NCI-H82 treated with DMSO at 0.1 percent for 48 hours (cell line): Measurements from ENCODE around the gene SLC10A6.
"Not testable (repeated sequence)": the region's sequence is repeated elsewhere in the genome, so short reads cannot be mapped to it uniquely, and the experiment has no call there.

Experiments
- DNase-seq: peaks from one replicate; lab custom pipeline; 2025; ENCODE audit not compliant: unreplicated experiment; lab: John Stamatoyannopoulos, UW

Gene SLC10A6, protein sequence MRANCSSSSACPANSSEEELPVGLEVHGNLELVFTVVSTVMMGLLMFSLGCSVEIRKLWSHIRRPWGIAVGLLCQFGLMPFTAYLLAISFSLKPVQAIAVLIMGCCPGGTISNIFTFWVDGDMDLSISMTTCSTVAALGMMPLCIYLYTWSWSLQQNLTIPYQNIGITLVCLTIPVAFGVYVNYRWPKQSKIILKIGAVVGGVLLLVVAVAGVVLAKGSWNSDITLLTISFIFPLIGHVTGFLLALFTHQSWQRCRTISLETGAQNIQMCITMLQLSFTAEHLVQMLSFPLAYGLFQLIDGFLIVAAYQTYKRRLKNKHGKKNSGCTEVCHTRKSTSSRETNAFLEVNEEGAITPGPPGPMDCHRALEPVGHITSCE

GRCh38 chr4:86848732-86849619 lies at the start of gene SLC10A6:
Gene SLC10A6, minus strand, starts transcription at chr4:86849384. Its CDS starts 269 bp downstream, at chr4:86849115.
- no peak for DNase-seq

DNA sequence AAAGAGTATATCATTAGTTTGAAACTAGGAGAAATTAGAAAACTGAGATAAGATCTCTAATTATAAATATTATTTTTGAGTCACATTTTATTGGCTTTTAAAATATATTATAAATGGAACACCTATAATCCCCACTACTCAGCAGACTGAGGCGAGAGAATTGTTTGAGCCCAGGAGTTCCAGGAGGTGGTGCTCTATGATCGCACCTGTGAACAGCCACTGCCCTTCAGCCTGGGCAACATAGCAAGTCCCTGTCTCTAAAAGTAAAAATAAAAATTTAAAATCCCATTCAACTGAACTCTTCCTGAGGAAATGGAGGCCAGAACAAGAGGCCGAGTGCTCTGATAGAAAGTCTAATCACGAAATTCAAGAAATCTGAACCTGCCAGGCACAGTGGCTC lies 49.4 kb upstream of the SLC10A6 start:
- no peak for DNase-seq

DNA sequence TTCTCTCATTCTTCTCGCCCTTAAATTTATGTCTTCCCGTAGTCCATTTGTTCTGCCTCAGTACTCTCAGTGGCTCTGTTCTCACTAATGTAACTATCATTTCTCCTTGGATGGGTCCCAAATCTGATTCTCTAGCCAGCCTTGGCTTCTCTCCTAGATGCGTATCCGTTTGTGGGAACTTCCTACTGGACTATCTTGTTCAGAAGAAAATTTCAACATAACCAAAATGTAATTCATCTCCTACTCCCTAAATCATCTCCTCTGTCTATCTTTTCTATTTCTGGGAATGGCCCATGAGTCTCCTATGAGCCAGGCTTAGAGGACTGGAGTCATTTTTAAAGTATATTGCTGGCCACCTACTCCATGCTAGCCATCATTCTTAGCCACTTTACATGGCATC lies 47.4 kb upstream of the SLC10A6 start:
- DNase-seq = no peak

GRCh38 chr4:86895692-86896488 lies 46.7 kb upstream of the SLC10A6 start:
- DNase-seq = peak; percentile 58

DNA sequence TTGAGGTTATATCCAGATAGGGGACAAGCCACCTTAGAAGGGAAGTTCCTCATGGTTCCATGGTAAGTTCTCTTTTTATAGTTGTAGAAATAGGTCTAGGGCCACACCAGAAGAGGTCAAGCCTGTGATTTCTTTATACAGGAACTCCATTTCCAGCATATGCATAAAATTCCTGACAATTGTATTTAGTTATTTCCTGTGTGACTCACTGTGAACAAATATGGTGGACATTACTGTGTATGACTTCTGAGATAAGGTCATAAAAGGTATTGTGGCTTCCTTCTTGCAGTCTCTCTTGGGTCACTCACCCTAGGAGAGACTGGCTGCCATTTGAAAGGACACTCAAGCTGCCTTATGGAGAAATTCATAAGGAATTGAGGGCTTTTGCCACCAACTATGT lies 45.3 kb upstream of the SLC10A6 start:
- DNase-seq = no peak

DNA sequence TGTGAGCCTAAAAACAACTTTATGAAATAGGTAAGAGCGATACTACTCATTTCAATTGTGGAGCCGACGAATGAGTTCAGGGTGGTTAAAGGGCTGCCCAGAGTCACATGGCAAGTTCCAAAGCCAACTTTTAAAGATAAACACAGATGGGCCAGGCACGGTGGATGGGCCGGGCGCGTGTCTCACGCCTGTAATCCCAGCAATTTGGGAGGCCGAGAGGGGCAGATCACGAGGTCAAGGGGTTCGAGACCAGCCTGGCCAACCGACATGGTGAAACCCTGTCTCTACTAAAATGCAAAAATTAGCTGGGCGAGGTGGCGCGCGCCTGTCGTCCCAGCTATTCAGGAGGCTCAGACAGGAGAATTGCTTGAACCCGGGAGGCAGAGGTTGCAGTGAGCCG lies 44.0 kb upstream of the SLC10A6 start:
- no peak for DNase-seq

DNA sequence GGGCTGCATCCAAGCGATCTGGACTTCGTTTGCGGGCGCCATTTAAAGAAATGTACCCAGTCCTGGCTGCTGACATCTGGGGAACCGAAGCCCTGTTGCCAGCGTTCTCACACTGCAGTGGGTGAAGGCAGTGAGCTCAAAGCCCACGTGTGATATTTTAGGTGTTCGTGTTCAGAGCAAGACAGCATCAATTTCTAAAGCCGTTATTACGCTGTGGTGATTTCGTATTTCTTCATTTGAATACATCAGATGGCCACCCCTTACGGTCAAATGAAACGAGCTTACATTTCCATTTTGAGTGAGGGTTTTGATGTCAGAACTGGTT lies 43.4 kb upstream of the SLC10A6 start:
- no peak for DNase-seq

- no peak for DNase-seq
Observed at GRCh38 chr4:86891762-86892635, 42.8 kb upstream of the SLC10A6 start, which contains the start of gene C4orf36. Gene C4orf36, minus strand, starts transcription at chr4:86892422. Its CDS starts 902 bp downstream, at chr4:86891520.

- DNase-seq = no peak
Observed at GRCh38 chr4:86890790-86891189, 41.6 kb upstream of the SLC10A6 start.

DNA sequence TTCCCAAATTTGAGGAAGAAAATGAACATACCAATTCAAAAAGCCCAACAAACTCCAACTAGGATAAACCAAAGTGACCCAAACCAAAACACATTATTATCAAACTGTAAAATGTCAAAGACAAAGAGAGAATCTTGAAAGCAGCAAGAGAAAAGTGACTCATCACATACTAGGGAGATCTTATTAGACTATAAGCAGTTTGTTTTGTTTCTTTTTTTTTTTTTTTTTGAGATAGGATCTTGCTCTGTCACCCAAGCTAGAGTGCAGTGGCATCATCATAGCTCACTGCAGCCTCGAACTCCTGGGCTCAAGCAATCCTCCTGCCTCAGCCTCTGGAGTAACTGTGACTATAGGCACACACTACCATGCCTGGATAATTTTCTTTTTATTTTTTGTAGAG lies 30.5 kb upstream of the SLC10A6 start:
- no peak for DNase-seq

- no peak for DNase-seq
Observed at GRCh38 chr4:86878640-86879039, 29.5 kb upstream of the SLC10A6 start.

GRCh38 chr4:86876894-86877685 lies 27.9 kb upstream of the SLC10A6 start:
- no peak for DNase-seq

DNA sequence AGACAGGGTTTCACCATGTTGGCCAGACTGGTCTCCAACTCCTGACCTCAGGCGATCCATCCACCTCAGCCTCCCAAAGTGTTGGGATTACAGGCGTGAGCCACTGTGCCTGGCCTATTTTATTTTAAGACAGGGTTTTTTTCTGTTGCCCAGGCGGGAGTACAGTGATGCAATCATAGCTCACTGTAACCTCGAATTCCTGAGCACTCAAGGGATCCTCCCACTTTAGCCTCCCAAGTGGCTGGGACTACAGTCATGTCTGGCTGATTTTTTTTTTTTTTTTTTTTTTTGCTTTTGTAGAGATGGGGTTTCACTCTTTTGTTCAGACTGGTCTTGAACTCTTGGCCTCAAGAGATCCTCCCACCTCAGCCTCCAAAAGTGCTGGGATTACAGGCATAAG lies 26.3 kb upstream of the SLC10A6 start:
- DNase-seq = not testable (repeated sequence)

DNA sequence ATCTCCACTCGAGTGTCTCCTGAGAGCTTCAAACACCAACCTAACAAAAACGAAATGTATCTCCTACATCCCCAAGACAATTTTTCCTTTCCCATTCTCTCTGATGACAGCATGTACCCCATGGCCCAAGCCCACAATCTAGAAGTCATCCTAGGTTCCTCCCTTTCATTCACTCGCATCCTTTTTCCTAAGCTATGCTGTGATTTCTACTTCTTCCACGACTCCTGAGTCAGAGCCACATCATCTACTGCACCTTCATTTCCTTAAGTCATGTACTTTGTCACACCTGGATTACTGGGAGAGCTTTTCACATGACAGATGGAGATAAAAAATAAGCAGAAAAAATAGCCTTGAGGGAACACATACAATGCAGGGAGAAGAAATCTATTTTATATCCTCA lies 23.0 kb upstream of the SLC10A6 start:
- DNase-seq = no peak

DNA sequence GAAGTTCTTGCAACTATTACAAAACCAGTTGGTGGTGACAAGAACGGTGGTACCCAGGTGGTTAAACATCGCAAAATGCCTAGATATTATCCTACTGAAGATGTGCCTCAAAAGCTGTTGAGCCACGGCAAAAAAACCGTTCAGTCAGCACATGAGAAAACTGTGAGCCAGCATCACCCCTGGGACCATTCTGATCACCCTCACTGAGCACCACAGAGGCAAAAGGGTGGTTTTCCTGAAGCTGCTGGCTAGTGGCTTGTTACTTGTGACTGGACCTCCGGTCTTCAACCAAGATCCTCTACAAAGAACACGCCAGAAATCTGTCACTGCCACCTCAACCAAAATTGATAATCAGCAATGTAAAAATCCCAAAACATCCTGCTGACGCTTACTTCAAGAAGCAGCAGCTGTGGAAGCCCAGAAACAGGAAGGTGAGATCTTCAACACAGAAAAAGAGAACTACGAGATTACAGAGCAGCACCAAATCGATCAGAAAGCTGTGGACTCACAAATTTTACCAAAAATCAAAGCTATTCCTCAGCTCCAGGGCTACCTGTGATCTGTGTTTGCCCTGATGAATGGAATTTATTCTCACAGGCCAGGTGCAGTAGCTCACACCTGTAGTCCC lies 21.4 kb upstream of the SLC10A6 start:
- no peak for DNase-seq

GRCh38 chr4:86857341-86858052 lies 8.3 kb upstream of the SLC10A6 start:
- DNase-seq = no peak

DNA sequence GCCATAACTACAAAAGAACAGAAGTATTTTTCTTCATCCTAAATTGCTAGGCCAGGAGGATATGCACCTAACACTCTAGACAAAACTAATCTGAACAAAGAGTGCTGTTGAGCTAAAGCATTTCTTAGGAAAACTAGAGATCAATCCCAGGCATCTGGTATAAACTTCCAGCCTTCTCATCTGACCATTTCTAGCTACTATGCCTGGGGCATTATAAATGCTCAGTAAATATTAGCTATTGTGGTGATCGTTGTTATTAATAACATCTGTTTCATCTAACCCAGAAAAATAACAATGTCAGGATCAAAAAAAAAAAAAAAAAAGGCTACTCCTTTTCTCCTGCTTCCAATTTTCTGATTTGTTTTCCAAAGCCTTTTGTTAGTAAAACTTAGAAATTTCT lies 7.7 kb upstream of the SLC10A6 start:
- DNase-seq = no peak

GRCh38 chr4:86855572-86855971 lies 6.4 kb upstream of the SLC10A6 start:
- DNase-seq = no peak

DNA sequence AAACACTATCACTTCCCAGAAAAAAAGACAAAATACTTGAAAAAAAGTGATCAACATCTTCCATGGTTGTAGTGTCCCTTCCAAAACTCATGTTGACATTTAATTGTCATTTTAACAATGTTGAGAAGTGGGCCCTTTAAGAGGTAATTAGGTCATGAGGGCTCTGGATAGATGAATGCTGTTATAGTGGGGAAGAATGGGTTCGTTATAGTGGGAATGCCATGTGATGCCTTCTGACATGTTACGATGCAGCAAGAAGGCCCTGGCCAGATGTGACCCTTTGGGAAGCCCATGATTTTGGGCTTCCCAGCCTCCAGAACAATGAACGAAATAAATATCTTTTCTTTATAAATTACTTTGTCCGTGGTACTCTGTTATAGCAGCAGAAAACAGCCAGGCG lies 4.0 kb upstream of the SLC10A6 start:
- no peak for DNase-seq
